SK-N-SH treated with all-trans-retinoic acid at 6 μM for 48 hours (cell line): ENCODE results near the gene MCHR1.

ENCODE experiments used
- CREB5 ChIP-seq: fragments of 250-450 bp; sonication (Bioruptor Pico); IDR thresholded peaks from 2 replicates; pipeline ENCODE4 v1.5.1; 2020; ENCODE audit warnings: low read depth, mild to moderate bottlenecking, moderate library complexity
- CSDC2 ChIP-seq: fragments of 250-450 bp; sonication (Bioruptor Pico); IDR thresholded peaks from 2 replicates; pipeline ENCODE4 v1.5.0; 2020; ENCODE audit warnings: mild to moderate bottlenecking, moderate library complexity
- ESRRG ChIP-seq: fragments of 250-450 bp; sonication (Bioruptor Pico); IDR thresholded peaks from 2 replicates; pipeline ENCODE4 v1.6.1; 2021; ENCODE audit warnings: mild to moderate bottlenecking
- RARB ChIP-seq: fragments of 250-450 bp; sonication (Bioruptor Pico); IDR thresholded peaks from 2 replicates; pipeline ENCODE4 v1.8.0; 2021; ENCODE audit warnings: mild to moderate bottlenecking, moderate library complexity
- TCF4 ChIP-seq: fragments of 250-450 bp; sonication (Bioruptor Pico); IDR thresholded peaks from 2 replicates; pipeline ENCODE4 v1.8.0; 2021; ENCODE audit warnings: mild to moderate bottlenecking, moderate library complexity, borderline replicate concordance
- TSHZ2 ChIP-seq: fragments of 250-450 bp; sonication (Bioruptor Pico); IDR thresholded peaks from 2 replicates; pipeline ENCODE4 v1.5.0; 2020; ENCODE audit warnings: mild to moderate bottlenecking, moderate library complexity
- ZFP3 ChIP-seq: fragments of 250-450 bp; sonication (Bioruptor Pico); IDR thresholded peaks from 2 replicates; pipeline ENCODE4 v1.5.0; 2020; ENCODE audit warnings: mild to moderate bottlenecking, moderate library complexity
- ZFP30 ChIP-seq: fragments of 450-650 bp; formaldehyde crosslinking; IDR thresholded peaks from 2 replicates; pipeline ENCODE4 v1.5.0; 2022; ENCODE audit warnings: mild to moderate bottlenecking, moderate library complexity

- TF ChIP-seq TSHZ2 (CRISPR knock-in tag) (no peak), CREB5 (CRISPR knock-in tag) (no peak), RARB (no peak), ESRRG (CRISPR knock-in tag) (no peak), ZFP30 (no peak), CSDC2 (no peak), ZFP3 (CRISPR knock-in tag) (no peak), TCF4 (CRISPR knock-in tag) (no peak)
These were observed 33.0 kb downstream of the MCHR1 start for GRCh38 chr22:40712311-40712710.
